Stimulated activated CD8-positive, alpha-beta memory T cell treated with anti-CD3 and anti-CD28 coated beads, Interleukin-4, amount 100 ng/mL, for 24 hours (primary cell): ENCODE data around the gene GRIA3.
"Not testable (repeated sequence)": the region's sequence is repeated elsewhere in the genome, so short reads cannot be mapped to it uniquely, and the experiment has no call there.

Experiments used
- DNase-seq: peaks from one replicate; pipeline ENCODE4 v3.0.0-alpha.2; 2020; ENCODE audit warnings: low read depth

The GRIA3 gene

DNA sequence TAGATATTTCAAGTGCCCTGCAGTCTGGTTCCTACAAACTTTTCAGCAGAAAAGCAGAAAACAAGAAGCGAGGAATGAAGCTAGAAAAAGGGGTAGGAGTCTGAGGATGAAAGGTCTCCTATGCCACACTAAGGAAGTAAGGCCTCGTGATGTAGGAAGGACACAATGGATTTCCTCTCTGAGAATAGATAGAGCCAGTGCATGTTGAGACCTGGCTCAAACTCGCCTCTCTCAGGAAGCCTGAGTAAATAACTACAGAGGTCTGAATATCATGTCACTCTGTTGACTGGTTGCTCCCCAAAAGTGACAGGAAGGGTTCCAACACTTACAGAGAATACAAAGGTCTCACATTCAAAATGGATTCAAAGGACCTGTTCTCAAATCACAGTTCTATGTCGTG is 93.3 kb downstream of the GRIA3 start:
- DNase-seq = no peak

DNA sequence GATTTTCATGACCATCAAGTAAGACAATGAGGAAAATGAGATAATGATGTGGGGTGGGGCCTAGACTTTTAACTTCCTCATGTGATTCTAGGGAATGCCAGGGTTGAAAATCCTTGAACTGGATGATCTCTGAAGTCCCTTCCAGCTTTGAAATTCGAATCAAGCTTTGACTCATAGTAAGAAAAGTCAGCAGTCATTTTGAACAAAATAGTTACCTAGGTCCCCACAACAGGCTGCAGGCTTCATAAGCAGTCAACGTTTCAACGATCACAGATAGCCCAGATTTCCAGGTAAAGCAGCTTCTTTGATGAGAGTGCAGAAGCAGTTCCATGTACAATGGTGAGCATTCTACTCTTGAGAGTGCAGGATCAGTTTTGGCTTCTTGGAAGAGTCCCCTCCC is 93.7 kb downstream of the GRIA3 start:
- no peak for DNase-seq

DNA sequence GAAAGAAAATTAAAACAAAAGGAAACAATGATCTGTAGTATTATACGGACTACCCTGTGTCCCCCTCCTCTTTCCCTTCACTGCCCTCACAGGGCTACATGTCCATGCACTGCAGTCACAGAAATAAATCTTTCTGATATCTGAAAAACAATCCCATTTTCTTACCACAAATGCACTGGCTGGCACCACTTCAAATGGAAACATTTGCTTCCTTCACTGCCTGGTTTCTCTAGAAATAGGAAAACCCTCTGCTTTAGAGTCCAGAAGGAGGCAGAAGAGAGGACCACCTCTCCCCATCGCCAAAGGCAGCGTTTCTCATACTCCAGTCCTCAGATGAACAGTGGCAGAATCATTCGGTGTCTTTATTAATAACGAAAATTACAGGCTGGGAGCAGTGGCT is 98.2 kb downstream of the GRIA3 start:
- no peak for DNase-seq

DNA sequence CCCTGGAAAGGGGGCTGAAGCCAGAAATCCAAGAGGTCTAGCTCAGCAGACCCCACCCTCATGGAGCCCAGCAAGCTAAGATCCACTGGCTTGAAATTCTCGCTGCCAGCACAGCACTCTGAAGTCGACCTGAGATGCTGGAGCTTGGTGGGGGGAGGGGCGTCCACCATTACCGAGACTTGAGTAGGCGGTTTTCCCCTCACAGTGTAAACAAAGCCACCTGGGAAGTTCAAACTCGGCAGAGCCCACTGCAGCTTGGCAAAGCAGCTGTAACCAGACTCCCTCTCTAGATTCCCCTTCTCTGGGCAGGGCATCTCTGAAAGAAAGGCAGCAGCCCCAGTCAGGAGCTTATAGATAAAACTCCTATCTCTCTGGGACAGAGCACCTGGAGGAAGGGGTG is 99.3 kb downstream of the GRIA3 start:
- not testable (repeated sequence) for DNase-seq

GRCh38 chrX:123291623-123292022 is 107.5 kb downstream of the GRIA3 start:
- no peak for DNase-seq

GRCh38 chrX:123298026-123298425 is 113.9 kb downstream of the GRIA3 start:
- DNase-seq = no peak

DNA sequence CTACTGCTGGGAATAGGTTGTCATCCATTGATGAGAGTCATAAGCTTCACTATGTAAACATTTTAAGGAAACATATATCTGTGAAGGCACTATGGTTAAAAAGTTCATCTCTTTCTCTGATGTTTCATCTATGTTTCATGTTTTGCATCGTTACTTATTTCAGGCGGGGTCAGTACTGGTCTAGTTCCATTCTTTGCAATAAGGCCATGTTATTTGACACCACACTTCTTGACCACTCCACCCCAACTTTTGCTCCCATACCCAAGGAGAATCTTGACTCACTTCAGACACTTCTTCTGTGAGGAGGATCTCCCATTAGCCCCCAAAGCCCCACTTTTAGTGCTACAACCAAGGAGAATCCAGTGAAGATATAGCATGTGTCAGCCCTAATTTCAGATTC is 119.4 kb downstream of the GRIA3 start:
- no peak for DNase-seq

DNA sequence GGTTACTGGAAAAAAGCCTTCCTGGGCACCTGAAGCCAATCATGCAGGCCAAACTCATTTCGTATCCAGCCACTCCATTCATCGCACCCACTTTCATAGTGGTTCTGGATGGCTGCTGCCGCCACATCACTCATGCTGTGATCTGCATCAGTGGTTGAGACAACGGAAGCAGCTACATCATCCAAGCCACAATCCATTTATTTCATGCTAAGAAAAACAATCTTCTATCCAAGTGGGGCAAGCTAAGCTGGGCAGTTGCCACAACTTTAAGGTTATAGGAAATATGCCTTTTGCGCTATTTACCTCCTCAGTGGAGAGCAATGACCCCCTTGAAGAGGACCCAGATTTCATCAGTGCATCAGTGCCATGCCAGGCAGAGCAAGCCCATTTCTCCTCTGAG is 124.6 kb downstream of the GRIA3 start:
- DNase-seq = no peak

DNA sequence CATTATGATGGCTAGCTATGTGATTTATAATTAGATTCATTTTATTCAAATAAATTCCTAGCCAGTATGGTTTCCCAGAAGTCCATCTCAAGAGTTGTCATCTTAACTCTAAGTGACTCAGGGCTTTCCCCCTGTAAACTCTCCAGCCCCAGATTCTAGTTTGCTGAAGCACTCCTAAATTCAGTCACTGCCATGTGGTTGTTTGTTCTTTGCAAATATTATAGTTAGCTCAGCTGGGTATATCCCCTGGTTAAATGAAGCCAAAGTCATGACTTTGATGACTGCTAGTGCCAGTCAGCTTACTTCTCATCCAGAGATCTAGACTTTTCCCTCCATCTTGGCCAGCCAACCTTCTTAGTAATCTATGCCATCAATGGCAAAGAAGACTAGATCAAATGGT is 126.0 kb downstream of the GRIA3 start:
- no peak for DNase-seq

- no peak for DNase-seq
These were observed 127.4 kb downstream of the GRIA3 start for GRCh38 chrX:123311486-123311885.

GRCh38 chrX:123313486-123313885 is 129.4 kb downstream of the GRIA3 start:
- DNase-seq = no peak

DNA sequence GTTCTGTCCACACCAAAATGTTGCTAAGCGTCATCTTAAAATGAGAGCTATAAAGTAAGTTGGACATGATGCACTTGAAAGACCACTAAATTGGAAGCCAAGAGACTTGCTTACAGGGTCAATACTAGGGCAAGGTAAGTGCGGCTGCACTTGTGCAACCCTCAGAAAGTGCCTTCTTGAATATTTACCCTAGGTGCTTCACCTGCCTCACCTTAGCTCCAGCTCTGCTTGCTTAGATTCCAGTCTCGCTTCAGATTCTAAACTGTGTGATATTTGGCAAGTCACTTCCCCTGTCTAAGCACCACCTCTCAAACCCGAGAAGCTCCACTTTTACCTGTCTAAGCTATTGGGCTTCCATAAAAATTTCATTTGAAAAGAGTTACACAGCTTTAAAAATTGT is 136.5 kb downstream of the GRIA3 start:
- no peak for DNase-seq

DNA sequence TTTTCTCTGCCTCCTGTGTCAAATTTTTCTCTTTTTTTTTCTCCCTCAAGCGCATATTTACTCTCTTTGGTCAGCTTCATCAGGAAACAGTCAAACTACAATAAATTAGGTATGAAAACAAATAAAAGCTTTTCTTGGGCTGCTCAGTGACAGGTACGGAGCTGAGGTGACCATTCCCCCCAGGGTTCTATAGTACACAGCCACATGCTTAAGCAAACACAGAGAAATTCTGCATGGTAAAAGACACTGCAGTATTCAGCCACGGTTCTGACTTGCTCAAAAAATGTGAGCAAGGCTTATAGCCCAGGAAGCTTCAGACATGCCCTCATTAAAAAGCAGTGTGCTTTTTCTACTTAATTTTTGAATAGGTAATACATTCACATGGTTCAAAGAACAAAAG is 138.5 kb downstream of the GRIA3 start:
- no peak for DNase-seq

- no peak for DNase-seq
These were observed 140.5 kb downstream of the GRIA3 start for GRCh38 chrX:123324625-123325024.

- DNase-seq = no peak
These were observed 146.3 kb downstream of the GRIA3 start for GRCh38 chrX:123330229-123330942.

GRCh38 chrX:123331349-123331748 is 147.3 kb downstream of the GRIA3 start:
- DNase-seq = no peak

GRCh38 chrX:123331859-123332258 is 147.8 kb downstream of the GRIA3 start:
- no peak for DNase-seq

GRCh38 chrX:123336666-123337065 is 152.6 kb downstream of the GRIA3 start:
- no peak for DNase-seq

DNA sequence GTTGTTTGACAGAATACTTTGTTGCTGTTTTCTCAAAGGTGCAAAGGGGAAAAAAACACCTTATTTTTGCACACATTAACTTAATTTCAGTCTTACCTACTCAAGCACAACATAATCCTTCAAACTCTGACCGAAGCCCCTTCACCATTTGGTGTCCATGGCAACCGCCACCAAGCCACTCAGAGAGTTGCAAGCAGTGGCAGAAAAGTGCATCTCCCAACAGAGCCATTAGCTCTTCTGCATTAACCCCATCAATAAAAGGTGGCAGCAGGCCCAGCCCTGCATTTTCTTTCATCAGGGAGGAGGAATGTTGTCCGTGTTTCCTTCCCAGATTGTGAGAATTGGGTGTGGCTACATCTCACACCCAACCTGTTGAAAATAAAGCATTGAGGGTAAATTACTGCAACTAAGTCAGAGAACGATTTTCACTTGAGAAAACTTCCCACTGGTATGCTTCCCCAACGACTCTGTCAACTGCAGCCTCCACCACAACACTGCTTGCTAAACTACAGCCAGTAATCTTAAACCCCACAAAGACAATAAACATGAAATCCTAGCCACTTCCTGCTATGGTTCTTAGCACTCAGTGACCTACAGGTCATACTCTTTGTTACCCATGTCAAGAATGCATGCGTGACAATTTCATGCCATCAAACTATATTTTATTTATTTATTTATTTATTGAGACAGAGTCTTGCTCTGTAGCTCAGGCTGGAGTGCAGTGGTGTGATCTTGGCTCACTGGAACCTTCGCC is 154.0 kb downstream of the GRIA3 start:
- DNase-seq = no peak

DNA sequence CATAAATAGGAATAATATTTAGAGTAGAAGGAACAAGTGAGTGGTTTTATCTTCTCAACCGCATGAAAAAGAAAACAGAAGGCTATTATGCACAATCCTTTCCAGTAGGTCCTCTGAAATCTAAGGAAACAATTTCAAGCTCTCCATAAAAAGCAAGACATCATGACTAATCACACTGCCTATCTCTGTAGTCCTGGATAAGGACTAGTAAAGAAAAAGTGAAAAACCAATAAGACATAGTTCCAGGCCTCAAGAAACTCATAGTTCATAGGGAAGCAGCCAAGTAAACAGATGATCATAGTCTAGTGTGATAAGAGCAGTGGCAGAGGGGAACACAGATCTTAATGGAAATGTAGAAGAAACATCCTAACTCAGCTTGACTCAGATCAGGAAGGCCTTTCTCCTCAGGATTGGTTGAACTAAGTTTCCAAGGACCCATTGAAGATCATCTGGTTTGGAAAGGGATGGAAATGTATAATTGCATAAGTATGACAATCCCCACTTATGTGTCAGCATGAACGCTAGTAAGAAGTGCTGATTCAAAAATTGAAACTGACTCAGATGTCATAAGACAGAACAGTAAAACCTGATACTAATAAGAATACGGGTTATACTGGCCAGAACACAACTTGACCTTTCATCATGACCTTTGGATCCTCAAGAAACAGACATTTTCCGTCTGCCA is 155.3 kb downstream of the GRIA3 start:
- no peak for DNase-seq

GRCh38 chrX:123340696-123341095 is 156.6 kb downstream of the GRIA3 start:
- no peak for DNase-seq

- no peak for DNase-seq
These were observed 164.4 kb downstream of the GRIA3 start for GRCh38 chrX:123348468-123348867.

DNA sequence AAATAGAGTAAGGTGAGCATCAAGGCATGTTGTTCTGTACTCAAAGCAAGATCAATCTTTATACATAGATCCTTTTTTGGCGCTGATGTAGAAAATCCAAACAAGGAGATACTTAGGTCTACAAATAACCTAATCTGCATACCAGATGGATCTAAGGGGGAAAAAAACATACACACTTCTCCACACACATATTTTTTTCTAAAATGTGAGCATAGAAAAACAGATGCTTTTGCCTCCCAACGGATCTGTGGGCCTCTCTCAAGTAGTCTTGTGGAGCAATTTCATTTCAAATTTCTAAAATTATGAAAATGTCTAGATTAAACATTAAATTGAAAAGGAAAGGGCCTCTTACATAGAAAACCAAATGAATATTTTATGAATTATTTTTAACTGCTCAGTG is 166.1 kb downstream of the GRIA3 start:
- DNase-seq = no peak
